B cell (primary cell): Measurements from ENCODE around the gene PGAM2.

ENCODE experiments used
- EZH2 ChIP-seq: IDR thresholded peaks from 2 replicates; pipeline ENCODE4 v1.6.1; 2012; ENCODE audit warnings: borderline replicate concordance, low read depth, mild to moderate bottlenecking, moderate library complexity, low read length; ENCODE audit not compliant: insufficient read depth, poor library complexity, severe bottlenecking
- TF ChIP-seq, protein P1 (sequence below): fragments of 200-600 bp; IDR thresholded peaks from one replicate; pipeline ENCODE4 v1.8.0; 2022; ENCODE audit warnings: antibody characterized with exemption, mild to moderate bottlenecking

DNA sequence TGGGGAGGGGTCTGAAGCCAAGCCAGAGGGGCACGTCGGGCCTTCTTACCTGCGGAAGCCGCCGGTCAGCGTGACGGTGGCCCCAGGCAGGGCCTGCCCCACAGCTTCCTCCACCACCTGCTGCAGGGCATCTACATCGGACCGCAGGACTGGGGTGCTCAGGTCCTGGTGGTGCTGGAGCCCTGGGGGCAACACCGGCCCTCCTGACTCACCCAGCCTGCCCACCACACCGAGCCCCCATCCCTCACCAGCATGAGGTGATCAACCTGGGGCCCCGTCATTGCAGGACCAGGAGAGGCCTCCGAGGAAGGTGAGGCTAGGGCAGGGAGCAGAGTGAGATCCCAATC lies 9.0 kb upstream of the PGAM2 start:
- TF ChIP-seq, protein P1, sequence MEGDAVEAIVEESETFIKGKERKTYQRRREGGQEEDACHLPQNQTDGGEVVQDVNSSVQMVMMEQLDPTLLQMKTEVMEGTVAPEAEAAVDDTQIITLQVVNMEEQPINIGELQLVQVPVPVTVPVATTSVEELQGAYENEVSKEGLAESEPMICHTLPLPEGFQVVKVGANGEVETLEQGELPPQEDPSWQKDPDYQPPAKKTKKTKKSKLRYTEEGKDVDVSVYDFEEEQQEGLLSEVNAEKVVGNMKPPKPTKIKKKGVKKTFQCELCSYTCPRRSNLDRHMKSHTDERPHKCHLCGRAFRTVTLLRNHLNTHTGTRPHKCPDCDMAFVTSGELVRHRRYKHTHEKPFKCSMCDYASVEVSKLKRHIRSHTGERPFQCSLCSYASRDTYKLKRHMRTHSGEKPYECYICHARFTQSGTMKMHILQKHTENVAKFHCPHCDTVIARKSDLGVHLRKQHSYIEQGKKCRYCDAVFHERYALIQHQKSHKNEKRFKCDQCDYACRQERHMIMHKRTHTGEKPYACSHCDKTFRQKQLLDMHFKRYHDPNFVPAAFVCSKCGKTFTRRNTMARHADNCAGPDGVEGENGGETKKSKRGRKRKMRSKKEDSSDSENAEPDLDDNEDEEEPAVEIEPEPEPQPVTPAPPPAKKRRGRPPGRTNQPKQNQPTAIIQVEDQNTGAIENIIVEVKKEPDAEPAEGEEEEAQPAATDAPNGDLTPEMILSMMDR: no peak
- no peak for TF ChIP-seq EZH2
